Kidney (tissue), 14 donors: ENCODE measurements around the gene TASL. TPM values are rescaled to one million over a fixed set of nuclear protein-coding genes. Genes with fewer than 3 reads are reported as not detected.

Experiments used
- DNase-seq, 5 donors: peaks; one replicate each; pipeline ENCODE4 v3.0.0-alpha.2; 2013 to 2020
- FAIRE-seq: peaks from 2 replicates; lab custom pipeline; 2012; peaks lifted over from hg19 to GRCh38; lab: Jason Lieb, UNC
- H3K27ac ChIP-seq, 2 donors: one replicate each; pipeline ENCODE4 v1.7.0; 2013; ENCODE audit warnings: low read depth in 2 of 2, low read length in 2 of 2, inconsistent platforms in 1 of 2
- H3K27me3 ChIP-seq: one replicate; pipeline ENCODE4 v1.7.1; 2013; ENCODE audit warnings: low read length, inconsistent platforms; ENCODE audit not compliant: control insufficient read depth, insufficient read depth
- H3K36me3 ChIP-seq, 3 donors: one replicate each; pipeline versions ENCODE4 v1.7.0 to v1.7.1; 2013; ENCODE audit warnings: low read length in 3 of 3, control low read depth in 1 of 3, inconsistent platforms in 1 of 3; ENCODE audit not compliant: insufficient read depth in 3 of 3, control insufficient read depth in 2 of 3
- H3K4me1 ChIP-seq, 3 donors: one replicate each; pipeline versions ENCODE4 v1.7.0 to v1.7.1; 2013; ENCODE audit warnings: low read length in 3 of 3, inconsistent platforms in 1 of 3, low read depth in 1 of 3; ENCODE audit not compliant: control insufficient read depth in 2 of 3, insufficient read depth in 2 of 3
- H3K4me3 ChIP-seq, 3 donors: one replicate each; pipeline versions ENCODE4 v1.7.0 to v1.8.1; 2013; ENCODE audit warnings: low read length in 3 of 3, control low read depth in 1 of 3, inconsistent platforms in 1 of 3
- H3K9ac ChIP-seq, 3 donors: one replicate each; pipeline versions ENCODE4 v1.7.0 to v1.7.1; 2013; ENCODE audit warnings: low read length in 3 of 3, control low read depth in 1 of 3, inconsistent platforms in 1 of 3
- H3K9me3 ChIP-seq, 3 donors: one replicate each; pipeline versions ENCODE4 v1.7.0 to v1.7.1; 2013; ENCODE audit warnings: low read length in 3 of 3, control low read depth in 1 of 3, inconsistent platforms in 1 of 3; ENCODE audit not compliant: control insufficient read depth in 2 of 3, insufficient read depth in 1 of 3
- CTCF ChIP-seq: IDR thresholded peaks from 3 replicates; pipeline ENCODE4 v1.5.1; 2012; ENCODE audit warnings: mild to moderate bottlenecking, moderate library complexity, borderline replicate concordance; ENCODE audit not compliant: insufficient read depth; ENCODE audit errors: extremely low read depth
- intact Hi-C: fragments of 100-400 bp; cut with DNase I; formaldehyde crosslinking; loops from one replicate; pipeline ENCODE4 v1.11.1; 2022
- polyA plus RNA-seq: library from polyadenylated mRNA; stranded (reverse); fragments of 350-450 nt; fragmentation: Illumina TruSeq; extraction: RNeasy Lipid Tissue Mini Kit (QIAGEN cat#74804); gene quantifications from one replicate; pipeline ENCODE4 v1.2.3, GENCODE V29; 2014; ENCODE audit warnings: low read depth, low replicate concordance; ENCODE audit not compliant: insufficient read depth
- total RNA-seq: library from RNA; stranded (reverse); fragmentation: NEBNext Ultra II Directional; extraction: Animal tissue kit (Norgen Biotek cat#: 25700); gene quantifications from one replicate; pipeline ENCODE4 v1.2.1, GENCODE V29; 2021
- donor health status: control.
- donor health status: control.
- donor health status: control.
- donor health status: control.
- donor health status: control.
- donor health status: DM: yes; HTN: yes; CAD: no.
- donor health status: Normal renal cell carcinoma (clear cell type).

The TASL gene
- total and polyA plus RNA-seq, 2 donors from 2014 or later: 0.22 to 1.8 TPM

GRCh38 chrX:30530606-30531005 is 47.0 kb downstream of the TASL start:
- no peaks in the 10 kb centered on the region for H3K36me3 ChIP-seq
- no peaks in the 10 kb centered on the region for H3K9me3 ChIP-seq
- H3K9ac ChIP-seq: no peak overlapping the region
- intact Hi-C loops: no loop called here
- DNase-seq: no peak
- no peak for FAIRE-seq
- no peaks in the 10 kb centered on the region for H3K27me3 ChIP-seq
- H3K4me1 ChIP-seq: no peaks in the 10 kb centered on the region
- no peak overlapping the region for H3K4me3 ChIP-seq
- no peak overlapping the region for H3K27ac ChIP-seq
- TF ChIP-seq CTCF: no peak

GRCh38 chrX:30525732-30526131 is 51.8 kb downstream of the TASL start:
- intact Hi-C loops: no loop called here
- DNase-seq (no peak), FAIRE-seq (no peak)
- Histone ChIP-seq H3K27me3 (no peaks in the 10 kb centered on the region), H3K36me3 (no peaks in the 10 kb centered on the region), H3K4me3 (no peak overlapping the region), H3K4me1 (no peaks in the 10 kb centered on the region), H3K27ac (no peak overlapping the region), H3K9me3 (no peaks in the 10 kb centered on the region), H3K9ac (no peak overlapping the region)
- TF ChIP-seq CTCF: no peak

GRCh38 chrX:30521440-30522182 is 56.0 kb downstream of the TASL start:
- no peak overlapping the region for H3K4me3 ChIP-seq
- H3K27me3 ChIP-seq: no peaks in the 10 kb centered on the region
- H3K36me3 ChIP-seq: no peaks in the 10 kb centered on the region
- H3K9ac ChIP-seq: no peak overlapping the region
- no peaks in the 10 kb centered on the region for H3K4me1 ChIP-seq
- DNase-seq (no peak), FAIRE-seq (no peak)
- no peaks in the 10 kb centered on the region for H3K9me3 ChIP-seq
- no peak overlapping the region for H3K27ac ChIP-seq
- TF ChIP-seq CTCF: no peak
- intact Hi-C loops: no loop called here
